Smooth muscle cell (in vitro differentiated cells): ENCODE data around the gene INSL3. TPM values are rescaled to one million over a fixed set of nuclear protein-coding genes. Genes with fewer than 3 reads are reported as not detected.

Experiments used
- DNase-seq: peaks from one replicate; lab custom pipeline; 2025; ENCODE audit not compliant: unreplicated experiment; lab: John Stamatoyannopoulos, UW
- H2AFZ ChIP-seq: fragments of 200-600 bp; sonication (generic); 2 replicates; pipeline ENCODE4 v1.6.0; 2016; ENCODE audit warnings: antibody characterized with exemption, low read depth, mild to moderate bottlenecking
- H3F3A ChIP-seq: fragments of 200-600 bp; sonication (generic); 2 replicates; pipeline ENCODE4 v1.6.0; 2017; ENCODE audit warnings: antibody characterized with exemption, low read depth
- H3K27ac ChIP-seq: fragments of 200-600 bp; sonication (generic); 2 replicates; pipeline ENCODE4 v1.5.1; 2016; ENCODE audit warnings: low read depth, mild to moderate bottlenecking
- H3K27me3 ChIP-seq: fragments of 200-600 bp; sonication (generic); 2 replicates; pipeline ENCODE4 v1.6.1; 2016; ENCODE audit warnings: low read depth, mild to moderate bottlenecking
- H3K36me3 ChIP-seq: fragments of 200-600 bp; sonication (generic); 2 replicates; pipeline ENCODE4 v1.5.1; 2016; ENCODE audit warnings: low read depth
- H3K4me1 ChIP-seq: fragments of 200-600 bp; sonication (generic); 2 replicates; pipeline ENCODE4 v1.5.1; 2016; ENCODE audit warnings: low read depth
- H3K4me2 ChIP-seq: fragments of 200-600 bp; sonication (generic); 2 replicates; pipeline ENCODE4 v1.6.0; 2016; ENCODE audit warnings: mild to moderate bottlenecking
- H3K4me3 ChIP-seq: fragments of 200-600 bp; sonication (generic); 2 replicates; pipeline ENCODE4 v1.5.1; 2016; ENCODE audit warnings: mild to moderate bottlenecking
- H3K79me2 ChIP-seq: fragments of 200-600 bp; sonication (generic); 2 replicates; pipeline ENCODE4 v1.6.0; 2016; ENCODE audit warnings: low read depth, mild to moderate bottlenecking
- H3K9ac ChIP-seq: fragments of 200-600 bp; sonication (generic); 2 replicates; pipeline ENCODE4 v1.6.0; 2016; ENCODE audit warnings: low read depth
- H3K9me3 ChIP-seq: fragments of 200-600 bp; sonication (generic); replicated peaks from 2 replicates; pipeline ENCODE4 v1.5.1; 2016; ENCODE audit warnings: low read depth
- H4K20me1 ChIP-seq: fragments of 200-600 bp; sonication (generic); 2 replicates; pipeline ENCODE4 v1.6.0; 2016; ENCODE audit warnings: low read depth
- CTCF ChIP-seq: fragments of 200-600 bp; sonication (generic); IDR thresholded peaks from 2 replicates; pipeline ENCODE4 v1.5.1; 2017; ENCODE audit warnings: borderline replicate concordance, mild to moderate bottlenecking, antibody characterized with exemption; ENCODE audit not compliant: insufficient read depth, poor library complexity, severe bottlenecking
- WGBS: methylation state at CpG from one replicate; pipeline ENCODE4 v1.1.7; 2016; ENCODE audit warnings: low lambda C conversion rate; 5-methylcytosine and 5-hydroxymethylcytosine counted together
- polyA plus RNA-seq: library from polyadenylated mRNA; unstranded; fragments of >200 nt; fragmentation: Nextera tagmentation; extraction: Ambion mirVana; gene quantifications from 2 replicates; pipeline ENCODE4 v1.2.1, GENCODE V29; 2016
- total RNA-seq: library from RNA; depleted of rRNA; stranded (reverse); fragments of >200 nt; gene quantifications from 2 replicates; pipeline ENCODE4 v1.2.3, GENCODE V29; 2014

The INSL3 gene
- total and polyA plus RNA-seq, 2 experiments from 2014 or later, result 0.80 to 1.1 TPM

- no peak for TF ChIP-seq CTCF
- 77% methylated on average over 8 of the region's 8 CpGs for WGBS
Observed at GRCh38 chr19:17824339-17824738, 3.0 kb upstream of the INSL3 start.

GRCh38 chr19:17817668-17818363 lies 3.5 kb downstream of the INSL3 start:
- H4K20me1 ChIP-seq, result no peaks in the 10 kb centered on the region
- no peak overlapping the region for H3K4me3 ChIP-seq
- no peaks in the 10 kb centered on the region for H3K36me3 ChIP-seq
- H2AFZ ChIP-seq, result no peak overlapping the region
- no peak overlapping the region for H3K4me2 ChIP-seq
- H3K79me2 ChIP-seq, result no peaks in the 10 kb centered on the region
- H3K9ac ChIP-seq, result no peak overlapping the region
- WGBS, result 78% methylated on average over 13 of the region's 13 CpGs
- H3K9me3 ChIP-seq, result no peaks in the 10 kb centered on the region
- no peaks in the 10 kb centered on the region for H3F3A ChIP-seq
- no peak for TF ChIP-seq CTCF
- DNase-seq, result no peak
- H3K27ac ChIP-seq, result no peak overlapping the region
- H3K4me1 ChIP-seq, result no peaks in the 10 kb centered on the region
- H3K27me3 ChIP-seq, result peaks cover under 1% of the 10 kb centered on the region

More at GRCh38 chr19:17824339-17824738, 3.0 kb upstream of the INSL3 start:
- H4K20me1 ChIP-seq, result no peaks in the 10 kb centered on the region
- H3K36me3 ChIP-seq, result no peaks in the 10 kb centered on the region
- H3K4me1 ChIP-seq, result no peaks in the 10 kb centered on the region
- DNase-seq, result no peak
- no peak overlapping the region for H3K9ac ChIP-seq
- H3F3A ChIP-seq, result no peaks in the 10 kb centered on the region
- no peak overlapping the region for H3K4me3 ChIP-seq
- H3K27me3 ChIP-seq, result no peaks in the 10 kb centered on the region
- H3K9me3 ChIP-seq, result no peaks in the 10 kb centered on the region
- no peaks in the 10 kb centered on the region for H3K79me2 ChIP-seq
- no peak overlapping the region for H3K4me2 ChIP-seq
- H3K27ac ChIP-seq, result no peak overlapping the region
- no peak overlapping the region for H2AFZ ChIP-seq

- Histone ChIP-seq H3K4me1 (no peaks in the 10 kb centered on the region), H3K9me3 (no peaks in the 10 kb centered on the region), H3K27ac (no peak overlapping the region), H3K79me2 (no peaks in the 10 kb centered on the region), H3K9ac (no peak overlapping the region), H3K36me3 (no peaks in the 10 kb centered on the region), H2AFZ (no peak overlapping the region), H3K4me3 (no peak overlapping the region), H3K4me2 (no peak overlapping the region), H3K27me3 (peaks cover 6% of the 10 kb centered on the region), H4K20me1 (no peaks in the 10 kb centered on the region), H3F3A (no peaks in the 10 kb centered on the region)
- DNase-seq, result no peak
- 82% methylated on average over 5 of the region's 5 CpGs for WGBS
- TF ChIP-seq CTCF, result no peak
Observed at GRCh38 chr19:17812099-17812498, 9.2 kb downstream of the INSL3 start.

- Histone ChIP-seq H3K79me2 (no peaks in the 10 kb centered on the region), H3K4me2 (no peak overlapping the region), H3K4me3 (no peak overlapping the region), H3K27ac (no peak overlapping the region), H3K27me3 (peaks cover 6% of the 10 kb centered on the region), H4K20me1 (no peaks in the 10 kb centered on the region), H3K9me3 (no peaks in the 10 kb centered on the region), H2AFZ (no peak overlapping the region), H3K9ac (no peak overlapping the region), H3K4me1 (no peaks in the 10 kb centered on the region), H3K36me3 (no peaks in the 10 kb centered on the region), H3F3A (no peaks in the 10 kb centered on the region)
- TF ChIP-seq CTCF, result no peak
- no peak for DNase-seq
- WGBS, result 85% methylated on average over 20 of the region's 20 CpGs
Observed at GRCh38 chr19:17811681-17812080, 9.6 kb downstream of the INSL3 start.
